Dermis blood vessel endothelial cell (primary cell): ENCODE data around the gene CHST8. TPM values are rescaled to one million over a fixed set of nuclear protein-coding genes. Genes with fewer than 3 reads are reported as not detected.
A peak's percentile ranks its signal among the peaks of the same experiment; 100 is the strongest.
"Not testable (repeated sequence)": the region's sequence is repeated elsewhere in the genome, so short reads cannot be mapped to it uniquely, and the experiment has no call there.

ENCODE experiments used
- DNase-seq: peaks from one replicate; pipeline ENCODE4 v3.0.0; 2010
- total RNA-seq: library from RNA; depleted of rRNA; stranded (reverse); fragments of >200 nt; gene quantifications from 2 replicates; pipeline ENCODE4 v1.2.3, GENCODE V29; 2014

CHST8 gene
- 0.09 TPM in 1 of 2 replicates, not detected in the other for total RNA-seq

- DNase-seq, result peak; percentile 35
Measured at GRCh38 chr19:33621811-33622504, at the start of gene CHST8. TSS of gene CHST8 (plus strand) at chr19:33621953. CDS start at chr19:33689262, 67,309 bp downstream.

- DNase-seq, result no peak
Measured at GRCh38 chr19:33572929-33573328, 48.8 kb upstream of the CHST8 start.

- no peak for DNase-seq
Measured at GRCh38 chr19:33574824-33575223, 46.9 kb upstream of the CHST8 start.

GRCh38 chr19:33578697-33579096, 43.1 kb upstream of the CHST8 start:
- DNase-seq, result no peak

GRCh38 chr19:33580026-33580644, 41.6 kb upstream of the CHST8 start:
- no peak for DNase-seq

GRCh38 chr19:33580645-33581037, 41.1 kb upstream of the CHST8 start:
- no peak for DNase-seq

- no peak for DNase-seq
Measured at GRCh38 chr19:33582914-33583313, 38.8 kb upstream of the CHST8 start.

- DNase-seq, result no peak
Measured at GRCh38 chr19:33587150-33587549, 34.6 kb upstream of the CHST8 start.

GRCh38 chr19:33590224-33590623, 31.5 kb upstream of the CHST8 start:
- DNase-seq, result no peak

GRCh38 chr19:33595783-33596182, 26.0 kb upstream of the CHST8 start:
- no peak for DNase-seq

GRCh38 chr19:33601583-33601982, 20.2 kb upstream of the CHST8 start:
- DNase-seq, result no peak

GRCh38 chr19:33602576-33603204, 19.1 kb upstream of the CHST8 start:
- DNase-seq, result no peak

GRCh38 chr19:33603377-33603776, 18.4 kb upstream of the CHST8 start:
- DNase-seq, result no peak

- DNase-seq, result no peak
Measured at GRCh38 chr19:33604651-33605050, 17.1 kb upstream of the CHST8 start.

- not testable (repeated sequence) for DNase-seq
Measured at GRCh38 chr19:33605803-33606295, 15.9 kb upstream of the CHST8 start.

GRCh38 chr19:33606556-33606955, 15.2 kb upstream of the CHST8 start:
- no peak for DNase-seq

- no peak for DNase-seq
Measured at GRCh38 chr19:33609353-33609752, 12.4 kb upstream of the CHST8 start.

GRCh38 chr19:33610588-33610987, 11.2 kb upstream of the CHST8 start:
- DNase-seq, result no peak

- DNase-seq, result no peak
Measured at GRCh38 chr19:33612928-33613619, 8.7 kb upstream of the CHST8 start.

GRCh38 chr19:33613620-33614000, 8.1 kb upstream of the CHST8 start:
- DNase-seq, result no peak

GRCh38 chr19:33616346-33616745, 5.4 kb upstream of the CHST8 start:
- no peak for DNase-seq

GRCh38 chr19:33616857-33617256, 4.9 kb upstream of the CHST8 start:
- no peak for DNase-seq

GRCh38 chr19:33618363-33618762, 3.4 kb upstream of the CHST8 start:
- DNase-seq, result not testable (repeated sequence)
